Ishikawa (cell line): ENCODE results near the gene RPS6KA2.
A peak's percentile ranks its signal among the peaks of the same experiment; 100 is the strongest.

Experiments used
- CEBPB ChIP-seq: IDR thresholded peaks from 2 replicates; pipeline ENCODE4 v1.6.1; 2012
- CREB1 ChIP-seq: IDR thresholded peaks from 2 replicates; pipeline ENCODE4 v1.6.1; 2012; ENCODE audit warnings: low read depth
- EGR1 ChIP-seq: IDR thresholded peaks from 2 replicates; pipeline ENCODE4 v1.6.1; 2012
- EP300 ChIP-seq: IDR thresholded peaks from 2 replicates; pipeline ENCODE4 v1.6.1; 2012; ENCODE audit warnings: borderline replicate concordance
- FOXM1 ChIP-seq: IDR thresholded peaks from 2 replicates; pipeline ENCODE4 v1.6.1; 2012; ENCODE audit warnings: low read depth, borderline replicate concordance
- NFIC ChIP-seq: IDR thresholded peaks from 2 replicates; pipeline ENCODE4 v1.6.1; 2012
- RAD21 ChIP-seq: IDR thresholded peaks from 2 replicates; pipeline ENCODE4 v1.6.1; 2012; ENCODE audit warnings: low read depth
- TAF1 ChIP-seq: IDR thresholded peaks from 2 replicates; pipeline ENCODE4 v1.6.1; 2012; ENCODE audit warnings: low read depth, mild to moderate bottlenecking
- TCF12 ChIP-seq: IDR thresholded peaks from 2 replicates; pipeline ENCODE4 v1.6.1; 2012; ENCODE audit warnings: low read depth
- TEAD4 ChIP-seq: IDR thresholded peaks from 2 replicates; pipeline ENCODE4 v1.6.1; 2012
- YY1 ChIP-seq: IDR thresholded peaks from 2 replicates; pipeline ENCODE4 v1.6.1; 2012; ENCODE audit warnings: low read depth
- ZBTB7A ChIP-seq: IDR thresholded peaks from 2 replicates; pipeline ENCODE4 v1.6.1; 2012; ENCODE audit warnings: low read depth
- TF ChIP-seq, protein P1 (sequence below): IDR thresholded peaks from 2 replicates; pipeline ENCODE4 v1.6.1; 2012
- TF ChIP-seq, protein P2 (sequence below): IDR thresholded peaks from 2 replicates; pipeline ENCODE4 v1.6.1; 2012; ENCODE audit warnings: low read depth, mild to moderate bottlenecking
- TF ChIP-seq, protein P3 (sequence below): IDR thresholded peaks from 2 replicates; pipeline ENCODE4 v1.6.1; 2012

The RPS6KA2 gene

DNA sequence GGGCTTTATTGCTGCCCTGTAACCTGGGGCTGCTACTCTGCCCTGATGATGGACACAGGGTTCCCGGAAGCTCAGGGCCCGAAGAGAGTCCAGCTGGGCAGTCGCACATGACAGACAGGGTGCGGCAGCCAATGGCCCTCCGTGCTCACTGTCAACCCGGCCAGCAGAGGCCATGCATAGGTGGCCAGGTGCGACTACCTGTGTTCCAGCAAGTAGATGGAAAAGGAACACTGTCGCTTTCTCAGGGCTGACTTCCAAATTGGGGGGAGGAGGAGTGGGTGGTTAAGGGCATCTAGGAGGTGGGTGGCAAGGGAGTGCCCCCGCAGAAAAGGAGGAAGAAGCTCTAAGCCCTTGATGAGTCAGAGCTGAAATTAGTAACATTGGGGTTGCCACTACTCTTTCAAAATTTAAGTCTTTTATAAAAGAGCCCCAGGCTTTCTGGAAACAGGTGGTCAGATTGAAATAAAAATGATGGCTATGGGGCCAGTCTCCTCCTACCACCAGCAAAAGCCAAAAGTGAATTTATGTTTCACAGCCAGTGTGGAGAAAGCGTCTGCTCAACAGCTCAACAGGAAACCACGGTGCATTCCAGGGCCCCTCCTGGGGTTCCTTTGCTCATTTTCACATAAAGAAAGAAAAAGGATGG lies 38.2 kb downstream of the RPS6KA2 start:
- peak; percentile 25; the same call in 1 of the 2 replicates for TF ChIP-seq YY1
- no peak for TF ChIP-seq CEBPB
- TF ChIP-seq, protein P1, sequence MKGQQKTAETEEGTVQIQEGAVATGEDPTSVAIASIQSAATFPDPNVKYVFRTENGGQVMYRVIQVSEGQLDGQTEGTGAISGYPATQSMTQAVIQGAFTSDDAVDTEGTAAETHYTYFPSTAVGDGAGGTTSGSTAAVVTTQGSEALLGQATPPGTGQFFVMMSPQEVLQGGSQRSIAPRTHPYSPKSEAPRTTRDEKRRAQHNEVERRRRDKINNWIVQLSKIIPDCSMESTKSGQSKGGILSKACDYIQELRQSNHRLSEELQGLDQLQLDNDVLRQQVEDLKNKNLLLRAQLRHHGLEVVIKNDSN = 0 out of 2 replicates have a peak, but pooled peaks have one; percentile 24
- no peak for TF ChIP-seq NFIC
- TF ChIP-seq RAD21 = no peak
- no peak; the same call in 1 of the 2 replicates for TF ChIP-seq TEAD4
- TF ChIP-seq TCF12 = no peak; the same call in 1 of the 2 replicates
- no peak for TF ChIP-seq ZBTB7A
- TF ChIP-seq EP300 = 0 out of 2 replicates have a peak, but pooled peaks have one; percentile 13
- TF ChIP-seq FOXM1 = no peak
- TF ChIP-seq, protein P2, sequence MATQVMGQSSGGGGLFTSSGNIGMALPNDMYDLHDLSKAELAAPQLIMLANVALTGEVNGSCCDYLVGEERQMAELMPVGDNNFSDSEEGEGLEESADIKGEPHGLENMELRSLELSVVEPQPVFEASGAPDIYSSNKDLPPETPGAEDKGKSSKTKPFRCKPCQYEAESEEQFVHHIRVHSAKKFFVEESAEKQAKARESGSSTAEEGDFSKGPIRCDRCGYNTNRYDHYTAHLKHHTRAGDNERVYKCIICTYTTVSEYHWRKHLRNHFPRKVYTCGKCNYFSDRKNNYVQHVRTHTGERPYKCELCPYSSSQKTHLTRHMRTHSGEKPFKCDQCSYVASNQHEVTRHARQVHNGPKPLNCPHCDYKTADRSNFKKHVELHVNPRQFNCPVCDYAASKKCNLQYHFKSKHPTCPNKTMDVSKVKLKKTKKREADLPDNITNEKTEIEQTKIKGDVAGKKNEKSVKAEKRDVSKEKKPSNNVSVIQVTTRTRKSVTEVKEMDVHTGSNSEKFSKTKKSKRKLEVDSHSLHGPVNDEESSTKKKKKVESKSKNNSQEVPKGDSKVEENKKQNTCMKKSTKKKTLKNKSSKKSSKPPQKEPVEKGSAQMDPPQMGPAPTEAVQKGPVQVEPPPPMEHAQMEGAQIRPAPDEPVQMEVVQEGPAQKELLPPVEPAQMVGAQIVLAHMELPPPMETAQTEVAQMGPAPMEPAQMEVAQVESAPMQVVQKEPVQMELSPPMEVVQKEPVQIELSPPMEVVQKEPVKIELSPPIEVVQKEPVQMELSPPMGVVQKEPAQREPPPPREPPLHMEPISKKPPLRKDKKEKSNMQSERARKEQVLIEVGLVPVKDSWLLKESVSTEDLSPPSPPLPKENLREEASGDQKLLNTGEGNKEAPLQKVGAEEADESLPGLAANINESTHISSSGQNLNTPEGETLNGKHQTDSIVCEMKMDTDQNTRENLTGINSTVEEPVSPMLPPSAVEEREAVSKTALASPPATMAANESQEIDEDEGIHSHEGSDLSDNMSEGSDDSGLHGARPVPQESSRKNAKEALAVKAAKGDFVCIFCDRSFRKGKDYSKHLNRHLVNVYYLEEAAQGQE = no peak
- TF ChIP-seq, protein P3, sequence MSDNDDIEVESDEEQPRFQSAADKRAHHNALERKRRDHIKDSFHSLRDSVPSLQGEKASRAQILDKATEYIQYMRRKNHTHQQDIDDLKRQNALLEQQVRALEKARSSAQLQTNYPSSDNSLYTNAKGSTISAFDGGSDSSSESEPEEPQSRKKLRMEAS = peak; percentile 80
- TF ChIP-seq CREB1 = no peak
- TF ChIP-seq EGR1 = peak; percentile 44; the same call in 1 of the 2 replicates
- 0 out of 2 replicates have a peak, but pooled peaks have one; percentile 45 for TF ChIP-seq TAF1

DNA sequence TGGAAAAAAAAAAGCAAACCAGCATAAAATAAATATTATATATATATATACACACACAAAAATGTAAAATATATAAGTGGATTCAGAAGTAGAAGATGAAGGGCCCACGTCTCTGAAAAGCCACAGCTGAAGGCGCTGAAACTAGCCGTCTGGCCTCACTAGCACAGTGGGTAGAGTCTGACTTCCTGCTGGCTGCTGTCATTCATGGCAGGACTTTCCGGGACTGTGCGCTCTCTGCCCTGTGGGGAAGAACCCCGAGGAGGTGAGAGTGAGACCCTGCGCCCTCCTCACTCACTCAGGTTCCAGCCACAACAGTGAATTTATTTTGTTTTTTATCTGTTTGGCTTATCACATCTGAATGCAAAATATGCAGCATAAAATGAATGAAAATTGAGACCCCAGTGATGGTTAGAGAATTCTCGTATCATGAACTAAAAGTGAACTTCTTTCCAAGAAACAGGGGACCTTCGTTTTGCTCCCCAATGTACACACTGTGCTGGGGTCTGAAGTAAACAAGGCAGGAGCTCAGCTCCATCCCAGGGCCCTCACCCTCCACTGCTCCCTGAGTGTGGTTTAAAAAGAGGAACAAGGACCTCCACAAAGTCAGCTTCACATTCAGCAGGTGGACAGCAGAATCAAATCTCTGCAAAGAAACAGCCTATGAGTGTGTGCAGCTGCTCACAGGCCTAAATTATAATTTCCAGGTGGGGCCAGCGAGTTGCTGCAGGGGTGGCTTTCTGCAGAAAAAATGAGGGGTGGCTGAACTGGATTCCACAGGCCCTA lies 39.2 kb downstream of the RPS6KA2 start:
- TF ChIP-seq, protein P3 = no peak
- TF ChIP-seq, protein P2 = no peak
- TF ChIP-seq RAD21 (no peak), TAF1 (no peak), FOXM1 (no peak), NFIC (no peak), TCF12 (no peak), YY1 (no peak), TEAD4 (no peak), ZBTB7A (no peak), EP300 (no peak), CREB1 (no peak), CEBPB (no peak)
- TF ChIP-seq, protein P1 = no peak

DNA sequence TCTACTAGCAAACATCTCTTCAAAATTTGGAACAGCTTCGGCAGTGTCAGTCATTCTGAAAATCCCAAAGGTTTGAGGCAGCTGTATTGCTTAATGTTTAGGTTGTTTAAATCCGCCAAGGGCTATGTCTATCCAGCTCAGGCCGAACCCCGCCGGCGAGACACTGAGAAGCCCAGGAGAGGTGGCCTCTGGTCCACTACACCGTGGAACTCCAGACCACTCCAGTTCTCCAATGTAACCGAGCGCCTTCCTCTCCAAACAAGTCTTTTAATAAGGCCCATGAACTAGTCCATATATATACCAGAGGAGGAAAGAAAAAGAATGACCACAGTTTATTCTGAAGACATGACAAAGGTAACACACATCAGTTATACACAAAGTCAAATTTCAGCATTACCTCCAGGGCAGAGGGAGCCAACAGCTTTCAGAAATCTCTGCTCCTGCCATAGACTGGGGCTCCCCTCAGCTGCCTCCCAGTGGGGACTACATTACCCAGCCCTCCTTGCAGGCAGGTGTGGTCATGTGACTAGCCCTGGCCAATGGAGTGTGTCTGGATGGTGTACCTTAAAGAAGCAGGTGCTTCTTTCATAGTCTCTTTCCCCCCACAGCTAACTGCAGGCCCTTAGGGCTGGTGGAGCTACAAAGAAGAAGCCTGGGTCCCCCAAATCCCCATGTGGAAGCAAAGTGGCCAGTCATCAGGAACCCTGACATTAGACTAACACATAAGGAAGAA lies 40.5 kb downstream of the RPS6KA2 start, which contains the start of gene RAMACL:
TSS of gene RAMACL (minus strand) at position 255 of the 733 bp plus-strand sequence. CDS start at position 54, 201 bp downstream.
- TF ChIP-seq EP300 (no peak), YY1 (peak; percentile 56; the same call in 1 of the 2 replicates), NFIC (no peak), CEBPB (no peak), TCF12 (no peak), CREB1 (no peak), TEAD4 (no peak), EGR1 (no peak), TAF1 (no peak), ZBTB7A (no peak)
- TF ChIP-seq, protein P2 = no peak
- TF ChIP-seq, protein P3 = 0 out of 2 replicates have a peak, but pooled peaks have one; percentile 35
- TF ChIP-seq, protein P1 = peak; percentile 98
